BJ (cell line): Measurements from ENCODE around the gene SLC30A1. TPM values are rescaled to one million over a fixed set of nuclear protein-coding genes. Genes with fewer than 3 reads are reported as not detected.

Experiments
- CTCF ChIA-PET: fragments of 350-600 bp; formaldehyde crosslinking; extraction: SDS; loops from one replicate; lab custom pipeline; 2021; ENCODE audit warnings: antibody characterized with exemption, inconsistent platforms; lab: Yijun Ruan, JAX
- POLR2A ChIA-PET: fragments of 300-600 bp; sonication (Branson Sonifier 250); formaldehyde crosslinking; extraction: SDS; loops from one replicate; lab custom pipeline; 2021; ENCODE audit warnings: antibody characterized with exemption; lab: Charles Lee
- DNase-seq: peaks from one replicate; pipeline ENCODE4 v3.0.0-alpha.2; 2011; ENCODE audit warnings: low read depth
- H3K27me3 ChIP-seq: 2 replicates; pipeline ENCODE4 v1.6.0; 2011; ENCODE audit warnings: low read length; ENCODE audit not compliant: control insufficient read depth, insufficient read depth
- H3K36me3 ChIP-seq: 2 replicates; pipeline ENCODE4 v1.5.1; 2011; ENCODE audit warnings: low read length; ENCODE audit not compliant: control insufficient read depth, insufficient read depth
- H3K4me3 ChIP-seq: 2 replicates; pipeline ENCODE4 v1.5.1; 2011; ENCODE audit warnings: low read depth, mild to moderate bottlenecking, control low read depth, low read length
- CTCF ChIP-seq: IDR thresholded peaks from 2 replicates; pipeline ENCODE4 v1.5.1; 2011; ENCODE audit warnings: low read depth, mild to moderate bottlenecking, control low read depth, inconsistent platforms, low read length, moderate library complexity; ENCODE audit not compliant: insufficient read depth
- polyA plus RNA-seq: library from polyadenylated mRNA; depleted of rRNA; stranded (reverse); fragments of >200 nt; gene quantifications from 2 replicates; pipeline ENCODE4 v1.2.3, GENCODE V29; 2011

SLC30A1 gene
- polyA plus RNA-seq, 1 experiment = 5.8 TPM

GRCh38 chr1:211532088-211532444, 46.9 kb downstream of the SLC30A1 start:
- no peak overlapping the region for H3K4me3 ChIP-seq
- no peak for TF ChIP-seq CTCF
- no peaks in the 10 kb centered on the region for H3K36me3 ChIP-seq
- POLR2A ChIA-PET = no interaction called here
- peaks cover 8% of the 10 kb centered on the region; the same call in 1 of the 2 replicates for H3K27me3 ChIP-seq
- DNase-seq = no peak
- CTCF ChIA-PET = interaction anchor here (0.9 to 1.3 kb wide), 3 partner anchors 8 to 122 kb away, joined by 3 to 4 read pairs (median 3); no protein-coding TSS in a partner anchor

DNA sequence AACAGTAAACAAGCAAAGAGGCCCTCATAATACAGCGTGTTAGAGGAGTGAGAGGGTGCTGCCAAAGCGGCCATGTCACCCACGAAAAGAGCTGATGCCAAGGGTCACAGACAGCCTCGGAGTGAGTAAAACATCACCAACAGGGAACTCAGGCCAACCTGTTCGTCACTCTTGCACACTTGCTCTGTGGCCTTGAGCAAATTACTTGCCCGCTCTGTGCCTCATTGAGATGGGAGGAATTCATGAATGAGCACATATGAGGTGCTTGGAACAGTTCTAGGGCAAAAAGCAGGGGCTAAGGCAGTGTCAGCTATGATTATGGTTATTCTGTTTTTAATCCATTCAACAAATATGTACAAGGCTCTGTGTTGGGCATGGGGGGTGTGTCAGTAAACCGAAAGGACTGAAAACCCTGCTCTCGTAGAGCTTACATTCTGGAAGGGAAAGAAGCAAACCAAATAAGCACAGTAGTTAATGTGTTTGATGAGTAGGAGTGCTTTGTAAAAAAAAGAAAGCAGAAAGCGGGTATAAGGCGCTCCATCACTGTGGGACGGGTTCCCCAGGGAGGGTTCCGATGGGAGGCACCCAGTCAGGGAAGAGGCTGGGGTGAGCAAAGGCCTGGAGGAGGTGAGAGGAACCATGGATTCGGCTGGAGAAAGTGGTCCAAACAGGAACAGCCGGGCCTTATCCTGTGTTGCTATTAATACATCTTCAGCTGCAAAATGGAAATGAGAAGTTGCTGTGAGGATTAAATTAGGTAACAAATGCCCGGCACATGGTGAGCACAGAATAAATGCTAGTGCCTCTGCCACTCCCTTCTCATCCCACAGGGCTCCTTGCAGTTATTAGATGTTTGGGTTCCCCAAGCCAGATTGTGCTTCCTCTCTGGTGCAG, 47.5 kb downstream of the SLC30A1 start:
- DNase-seq = no peak
- Histone ChIP-seq H3K36me3 (no peaks in the 10 kb centered on the region), H3K27me3 (peaks cover 8% of the 10 kb centered on the region; the same call in 1 of the 2 replicates), H3K4me3 (no peak overlapping the region)
- ChIA-PET POLR2A (no interaction called here), CTCF (interaction anchor here (0.9 to 2.7 kb wide), 3 partner anchors 17 to 122 kb away, joined by 3 to 8 read pairs (median 3); no protein-coding TSS in a partner anchor)
- no peak for TF ChIP-seq CTCF

GRCh38 chr1:211530102-211530501, 48.9 kb downstream of the SLC30A1 start:
- no peak for TF ChIP-seq CTCF
- Histone ChIP-seq H3K36me3 (no peaks in the 10 kb centered on the region), H3K27me3 (peaks cover 8% of the 10 kb centered on the region; the same call in 1 of the 2 replicates), H3K4me3 (no peak overlapping the region)
- CTCF ChIA-PET = interaction anchor here (0.9 to 2.7 kb wide), 3 partner anchors 14 to 47 kb away, joined by 3 to 8 read pairs (median 3); no protein-coding TSS in a partner anchor
- POLR2A ChIA-PET = no interaction called here
- DNase-seq = no peak

DNA sequence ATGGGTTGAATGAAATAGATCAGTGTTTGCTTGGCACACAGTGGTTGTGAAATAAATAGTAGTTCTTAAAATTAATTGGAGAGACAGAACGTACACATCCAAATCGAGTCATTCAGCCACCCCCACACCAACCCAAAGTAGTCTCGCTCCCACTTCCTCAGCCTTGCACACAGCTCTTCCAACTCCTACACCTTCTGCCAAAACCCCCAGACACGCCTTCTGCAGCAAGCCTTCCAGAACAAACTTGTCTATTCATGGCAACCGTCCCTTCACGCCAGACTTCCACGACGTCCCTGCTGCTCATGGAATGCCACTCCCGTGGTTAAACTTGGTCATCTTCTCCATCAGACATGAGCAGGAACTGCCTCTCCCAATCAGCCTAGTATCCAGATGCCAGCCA, 49.5 kb downstream of the SLC30A1 start:
- TF ChIP-seq CTCF = no peak
- ChIA-PET CTCF (interaction anchor here (0.9 to 2.7 kb wide), 2 partner anchors 15 kb away, joined by 3 to 8 read pairs; no protein-coding TSS in a partner anchor), POLR2A (no interaction called here)
- no peaks in the 10 kb centered on the region for H3K36me3 ChIP-seq
- peaks cover 8% of the 10 kb centered on the region; the same call in 1 of the 2 replicates for H3K27me3 ChIP-seq
- H3K4me3 ChIP-seq = no peak overlapping the region
- no peak for DNase-seq

DNA sequence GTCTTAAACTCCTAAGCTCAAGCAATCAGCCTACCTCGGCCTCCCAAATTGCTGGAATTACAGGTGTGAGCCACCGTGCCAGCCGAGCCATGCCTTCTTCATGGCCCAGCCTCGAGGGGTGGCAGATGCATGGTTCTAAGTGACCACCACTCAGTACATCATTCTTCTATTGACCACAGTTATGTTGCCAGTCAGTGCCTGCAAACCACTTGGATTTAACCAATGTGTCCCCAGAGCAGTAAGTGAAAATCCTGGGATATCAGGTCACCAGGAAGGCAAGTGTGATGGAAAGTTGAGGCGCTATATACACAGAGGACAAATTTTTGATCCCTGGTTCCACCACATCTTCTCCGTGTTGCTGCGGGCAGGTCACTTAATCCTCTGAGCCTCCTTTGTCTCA, 50.0 kb downstream of the SLC30A1 start:
- POLR2A ChIA-PET = no interaction called here

More for the DNA sequence above, 50.0 kb downstream of the SLC30A1 start:
- no peak overlapping the region for H3K4me3 ChIP-seq
- CTCF ChIA-PET = interaction anchor here (2.7 kb wide), 1 partner anchor 14 kb away, joined by 8 read pairs; no protein-coding TSS in a partner anchor
- no peak for TF ChIP-seq CTCF
- no peaks in the 10 kb centered on the region for H3K36me3 ChIP-seq
- H3K27me3 ChIP-seq = peaks cover 8% of the 10 kb centered on the region; the same call in 1 of the 2 replicates
- no peak for DNase-seq
